ENCODE results near the gene GLB1L3.

The GLB1L3 gene

GRCh38 chr11:134350381-134350780 lies 74.2 kb downstream of the GLB1L3 start:
- no peak overlapping the region for H3K9ac ChIP-seq (ENCODE audit: low read depth, low read length)
- no peak overlapping the region for H3K4me2 ChIP-seq (ENCODE audit: low read length)
- H3K9me3 ChIP-seq (replicated peaks; ENCODE audit: low read length) = no peaks in the 10 kb centered on the region
- H3K4me3 ChIP-seq (ENCODE audit: low read length) = no peak overlapping the region
- no peaks in the 10 kb centered on the region for H3K36me3 ChIP-seq (ENCODE audit: insufficient read depth, low read length)
- H3K4me1 ChIP-seq (ENCODE audit: control insufficient read depth, insufficient read depth, low read length) = no peaks in the 10 kb centered on the region
- H3K27me3 ChIP-seq (ENCODE audit: control insufficient read depth, insufficient read depth, low read length) = no peaks in the 10 kb centered on the region

- Histone ChIP-seq H3K4me2 (ENCODE audit: low read length) (no peak overlapping the region), H3K9ac (ENCODE audit: low read depth, low read length) (no peak overlapping the region), H3K36me3 (ENCODE audit: insufficient read depth, low read length) (no peaks in the 10 kb centered on the region), H3K9me3 (replicated peaks; ENCODE audit: low read length) (peaks cover 2% of the 10 kb centered on the region), H3K27me3 (ENCODE audit: control insufficient read depth, insufficient read depth, low read length) (no peaks in the 10 kb centered on the region), H3K4me3 (ENCODE audit: low read length) (no peak overlapping the region), H3K4me1 (ENCODE audit: control insufficient read depth, insufficient read depth, low read length) (no peaks in the 10 kb centered on the region)
Measured at GRCh38 chr11:134352111-134352510, 75.9 kb downstream of the GLB1L3 start.

GRCh38 chr11:134355136-134355535 lies 79.0 kb downstream of the GLB1L3 start:
- peaks cover 7% of the 10 kb centered on the region for H3K9me3 ChIP-seq (replicated peaks; ENCODE audit: low read length)
- no peak overlapping the region for H3K9ac ChIP-seq (ENCODE audit: low read depth, low read length)
- no peaks in the 10 kb centered on the region for H3K27me3 ChIP-seq (ENCODE audit: control insufficient read depth, insufficient read depth, low read length)
- H3K4me1 ChIP-seq (ENCODE audit: control insufficient read depth, insufficient read depth, low read length) = no peaks in the 10 kb centered on the region
- H3K4me2 ChIP-seq (ENCODE audit: low read length) = no peak overlapping the region
- no peak overlapping the region for H3K4me3 ChIP-seq (ENCODE audit: low read length)
- H3K36me3 ChIP-seq (ENCODE audit: insufficient read depth, low read length) = no peaks in the 10 kb centered on the region

GRCh38 chr11:134355656-134356055 lies 79.5 kb downstream of the GLB1L3 start:
- Histone ChIP-seq H3K36me3 (ENCODE audit: insufficient read depth, low read length) (no peaks in the 10 kb centered on the region), H3K4me1 (ENCODE audit: control insufficient read depth, insufficient read depth, low read length) (no peaks in the 10 kb centered on the region), H3K4me2 (ENCODE audit: low read length) (no peak overlapping the region), H3K4me3 (ENCODE audit: low read length) (no peak overlapping the region), H3K27me3 (ENCODE audit: control insufficient read depth, insufficient read depth, low read length) (no peaks in the 10 kb centered on the region), H3K9ac (ENCODE audit: low read depth, low read length) (no peak overlapping the region), H3K9me3 (replicated peaks; ENCODE audit: low read length) (peaks cover 7% of the 10 kb centered on the region)

- no peak overlapping the region for H3K9ac ChIP-seq (ENCODE audit: low read depth, low read length)
- H3K4me3 ChIP-seq (ENCODE audit: low read length) = no peak overlapping the region
- H3K9me3 ChIP-seq (replicated peaks; ENCODE audit: low read length) = peaks cover 7% of the 10 kb centered on the region
- no peaks in the 10 kb centered on the region for H3K36me3 ChIP-seq (ENCODE audit: insufficient read depth, low read length)
- no peaks in the 10 kb centered on the region for H3K27me3 ChIP-seq (ENCODE audit: control insufficient read depth, insufficient read depth, low read length)
- H3K4me2 ChIP-seq (ENCODE audit: low read length) = no peak overlapping the region
- H3K4me1 ChIP-seq (ENCODE audit: control insufficient read depth, insufficient read depth, low read length) = no peaks in the 10 kb centered on the region
Measured at GRCh38 chr11:134356656-134357544, 80.7 kb downstream of the GLB1L3 start.

- Histone ChIP-seq H3K9me3 (replicated peaks; ENCODE audit: low read length) (peaks cover 7% of the 10 kb centered on the region), H3K4me1 (ENCODE audit: control insufficient read depth, insufficient read depth, low read length) (no peaks in the 10 kb centered on the region), H3K4me3 (ENCODE audit: low read length) (no peak overlapping the region), H3K36me3 (ENCODE audit: insufficient read depth, low read length) (no peaks in the 10 kb centered on the region), H3K4me2 (ENCODE audit: low read length) (no peak overlapping the region), H3K27me3 (ENCODE audit: control insufficient read depth, insufficient read depth, low read length) (no peaks in the 10 kb centered on the region), H3K9ac (ENCODE audit: low read depth, low read length) (no peak overlapping the region)
Measured at GRCh38 chr11:134357545-134357839, 81.3 kb downstream of the GLB1L3 start.

GRCh38 chr11:134358165-134358855 lies 82.1 kb downstream of the GLB1L3 start:
- H3K9me3 ChIP-seq (replicated peaks; ENCODE audit: low read length) = peaks cover 14% of the 10 kb centered on the region
- no peaks in the 10 kb centered on the region for H3K36me3 ChIP-seq (ENCODE audit: insufficient read depth, low read length)
- H3K4me2 ChIP-seq (ENCODE audit: low read length) = no peak overlapping the region
- no peak overlapping the region for H3K4me3 ChIP-seq (ENCODE audit: low read length)
- H3K9ac ChIP-seq (ENCODE audit: low read depth, low read length) = no peak overlapping the region
- no peaks in the 10 kb centered on the region for H3K4me1 ChIP-seq (ENCODE audit: control insufficient read depth, insufficient read depth, low read length)
- H3K27me3 ChIP-seq (ENCODE audit: control insufficient read depth, insufficient read depth, low read length) = no peaks in the 10 kb centered on the region

- Histone ChIP-seq H3K9ac (ENCODE audit: low read depth, low read length) (no peak overlapping the region), H3K9me3 (replicated peaks; ENCODE audit: low read length) (peaks cover 14% of the 10 kb centered on the region), H3K36me3 (ENCODE audit: insufficient read depth, low read length) (no peaks in the 10 kb centered on the region), H3K4me2 (ENCODE audit: low read length) (no peak overlapping the region), H3K27me3 (ENCODE audit: control insufficient read depth, insufficient read depth, low read length) (no peaks in the 10 kb centered on the region), H3K4me3 (ENCODE audit: low read length) (no peak overlapping the region), H3K4me1 (ENCODE audit: control insufficient read depth, insufficient read depth, low read length) (no peaks in the 10 kb centered on the region)
Measured at GRCh38 chr11:134358856-134359490, 82.8 kb downstream of the GLB1L3 start.

GRCh38 chr11:134359646-134360045 lies 83.5 kb downstream of the GLB1L3 start:
- H3K36me3 ChIP-seq (ENCODE audit: insufficient read depth, low read length) = no peaks in the 10 kb centered on the region
- H3K4me1 ChIP-seq (ENCODE audit: control insufficient read depth, insufficient read depth, low read length) = no peaks in the 10 kb centered on the region
- no peak overlapping the region for H3K4me2 ChIP-seq (ENCODE audit: low read length)
- H3K4me3 ChIP-seq (ENCODE audit: low read length) = no peak overlapping the region
- H3K9ac ChIP-seq (ENCODE audit: low read depth, low read length) = no peak overlapping the region
- no peaks in the 10 kb centered on the region for H3K27me3 ChIP-seq (ENCODE audit: control insufficient read depth, insufficient read depth, low read length)
- peaks cover 14% of the 10 kb centered on the region for H3K9me3 ChIP-seq (replicated peaks; ENCODE audit: low read length)

- Histone ChIP-seq H3K4me3 (ENCODE audit: low read length) (no peak overlapping the region), H3K36me3 (ENCODE audit: insufficient read depth, low read length) (no peaks in the 10 kb centered on the region), H3K4me1 (ENCODE audit: control insufficient read depth, insufficient read depth, low read length) (no peaks in the 10 kb centered on the region), H3K27me3 (ENCODE audit: control insufficient read depth, insufficient read depth, low read length) (no peaks in the 10 kb centered on the region), H3K9me3 (replicated peaks; ENCODE audit: low read length) (peaks cover 14% of the 10 kb centered on the region), H3K9ac (ENCODE audit: low read depth, low read length) (no peak overlapping the region), H3K4me2 (ENCODE audit: low read length) (no peak overlapping the region)
Measured at GRCh38 chr11:134360050-134360835, 84.1 kb downstream of the GLB1L3 start.

GRCh38 chr11:134361661-134362060 lies 85.5 kb downstream of the GLB1L3 start:
- Histone ChIP-seq H3K4me1 (ENCODE audit: control insufficient read depth, insufficient read depth, low read length) (no peaks in the 10 kb centered on the region), H3K9me3 (replicated peaks; ENCODE audit: low read length) (peaks cover 14% of the 10 kb centered on the region), H3K27me3 (ENCODE audit: control insufficient read depth, insufficient read depth, low read length) (no peaks in the 10 kb centered on the region), H3K4me2 (ENCODE audit: low read length) (no peak overlapping the region), H3K36me3 (ENCODE audit: insufficient read depth, low read length) (no peaks in the 10 kb centered on the region), H3K4me3 (ENCODE audit: low read length) (no peak overlapping the region), H3K9ac (ENCODE audit: low read depth, low read length) (no peak overlapping the region)
